Activated naive CD8-positive, alpha-beta T cell treated with anti-CD3 and anti-CD28 coated beads, Interleukin-2, amount 50 U/mL, for 16 hours (primary cell): ENCODE results near the gene PPP3CA.

Source experiments
- DNase-seq: peaks from one replicate; pipeline ENCODE4 v3.0.0-alpha.2; 2020; ENCODE audit warnings: low read depth, low spot score

The PPP3CA gene

DNA sequence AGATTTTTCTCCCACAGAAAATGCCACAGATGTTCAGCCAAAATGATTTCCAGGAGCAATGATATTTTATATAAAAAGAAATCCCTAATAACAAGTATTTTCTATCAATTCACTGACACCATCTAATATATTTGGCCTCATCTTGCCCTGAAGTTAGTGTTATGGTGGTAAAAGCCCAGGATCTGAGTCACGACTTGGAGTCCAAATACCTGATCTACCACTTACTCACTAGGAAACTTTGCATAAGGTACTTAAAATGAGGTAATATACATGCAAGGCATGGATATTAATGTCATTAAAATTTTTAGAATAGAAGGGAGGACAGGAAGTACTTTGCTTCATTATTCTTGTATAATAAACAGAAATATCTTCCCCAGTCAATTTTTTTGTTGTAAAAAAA, 16.3 kb downstream of the PPP3CA start:
- DNase-seq = no peak

DNA sequence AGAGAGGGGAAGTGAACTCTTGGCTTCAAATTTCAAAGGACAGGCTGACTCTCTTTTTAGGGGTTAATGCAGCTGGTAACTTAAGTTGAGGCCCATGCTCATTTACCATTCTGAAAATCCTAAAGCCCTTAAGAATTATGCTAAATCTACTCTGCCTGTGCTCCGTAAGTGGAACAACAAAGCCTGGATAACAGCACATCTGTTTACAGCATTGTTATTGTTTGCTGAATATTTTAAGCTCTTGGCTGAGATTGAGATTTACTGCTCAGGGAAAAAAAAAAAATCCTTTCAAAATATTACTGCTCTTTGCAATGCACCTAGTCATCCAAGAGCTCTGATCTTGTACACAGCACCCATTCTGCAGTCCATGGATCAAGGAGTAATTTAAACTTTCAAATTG, 17.7 kb downstream of the PPP3CA start:
- no peak for DNase-seq

DNA sequence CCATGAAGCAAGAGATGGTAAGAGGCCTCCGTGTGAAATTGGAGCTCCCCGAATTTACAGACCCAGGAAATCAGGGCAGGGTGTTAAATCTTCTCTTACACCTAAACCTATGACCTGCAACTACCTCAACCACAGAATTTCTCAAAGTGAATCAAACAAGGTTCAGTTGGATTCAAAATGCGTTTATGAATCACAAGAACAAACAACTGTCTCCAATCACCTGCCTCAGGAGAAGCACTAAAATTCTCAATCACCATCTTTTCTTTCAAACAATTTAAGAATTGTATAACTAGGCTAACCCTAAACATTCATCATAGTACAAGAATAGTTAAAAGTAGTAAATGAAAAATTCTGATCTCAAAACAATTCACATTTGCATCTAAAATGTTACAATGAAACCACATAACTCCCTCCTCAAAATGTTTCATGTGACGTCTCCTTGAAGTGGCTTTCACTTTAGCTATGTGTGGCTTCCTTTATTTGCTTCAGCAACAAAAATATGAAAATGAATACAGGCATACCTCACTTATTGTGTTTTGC, 19.2 kb downstream of the PPP3CA start:
- DNase-seq = no peak

DNA sequence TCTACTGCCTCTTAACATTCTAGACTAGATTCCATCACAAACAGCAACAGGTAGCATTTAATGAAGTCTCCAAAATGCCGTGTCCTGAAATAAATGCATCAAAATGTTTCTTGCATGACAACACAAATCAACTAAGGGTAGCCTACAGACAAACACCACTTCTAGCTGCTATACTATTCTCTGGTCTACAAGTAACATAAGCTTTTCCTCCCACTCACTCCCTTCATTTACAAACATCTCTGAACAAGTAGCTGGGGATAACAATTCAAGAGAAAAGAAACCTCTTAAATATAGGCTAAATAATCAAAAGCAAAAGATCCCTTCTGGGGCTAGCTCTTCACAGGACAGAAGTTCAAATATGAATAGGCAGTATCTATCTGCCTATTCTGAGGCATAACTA, 20.8 kb downstream of the PPP3CA start:
- no peak for DNase-seq

DNA sequence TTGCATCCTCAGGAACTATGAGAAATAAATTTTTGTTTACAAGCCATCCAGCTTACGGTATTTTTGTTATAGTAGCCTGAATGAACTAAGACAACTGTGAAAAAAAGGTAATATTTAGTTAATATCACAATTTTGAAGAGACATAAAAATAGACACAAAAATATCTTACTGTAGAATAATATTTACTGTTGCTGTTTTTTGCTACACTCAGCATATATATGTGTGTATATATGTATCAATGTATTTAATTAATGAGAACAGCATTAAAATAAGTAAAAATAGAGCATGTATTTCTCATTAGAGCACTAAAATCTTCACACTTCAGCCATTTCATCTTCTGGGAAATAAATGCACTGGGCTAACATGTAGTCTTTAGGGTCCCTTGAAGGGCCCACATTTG, 24.6 kb downstream of the PPP3CA start:
- DNase-seq = no peak

DNA sequence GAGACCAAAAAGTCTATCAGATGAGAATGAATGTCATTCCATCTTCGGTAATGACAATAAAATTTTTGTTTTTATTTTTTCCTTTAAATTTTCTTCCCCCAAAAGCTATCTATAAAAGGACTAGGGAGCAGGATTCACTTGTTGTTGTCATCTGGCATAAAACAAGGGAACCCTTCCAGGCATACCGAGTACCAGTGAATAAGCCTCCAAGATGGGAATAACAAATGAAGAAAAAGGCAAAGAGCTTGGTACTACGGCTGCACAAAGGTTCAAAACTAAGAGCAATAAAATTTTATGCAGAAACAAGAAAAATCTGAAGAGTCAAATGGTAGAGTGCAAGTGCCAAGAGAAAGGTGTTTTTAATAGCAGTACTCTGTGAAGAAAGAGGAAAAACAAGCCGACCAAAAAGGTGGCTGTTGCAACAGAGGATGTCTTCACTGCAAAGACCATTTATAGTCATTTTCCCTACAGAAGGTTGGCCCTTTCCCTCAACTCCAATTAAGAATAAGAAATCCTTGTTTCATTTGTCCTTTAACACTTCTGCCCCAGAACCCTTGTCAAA, 25.8 kb downstream of the PPP3CA start:
- DNase-seq = no peak

DNA sequence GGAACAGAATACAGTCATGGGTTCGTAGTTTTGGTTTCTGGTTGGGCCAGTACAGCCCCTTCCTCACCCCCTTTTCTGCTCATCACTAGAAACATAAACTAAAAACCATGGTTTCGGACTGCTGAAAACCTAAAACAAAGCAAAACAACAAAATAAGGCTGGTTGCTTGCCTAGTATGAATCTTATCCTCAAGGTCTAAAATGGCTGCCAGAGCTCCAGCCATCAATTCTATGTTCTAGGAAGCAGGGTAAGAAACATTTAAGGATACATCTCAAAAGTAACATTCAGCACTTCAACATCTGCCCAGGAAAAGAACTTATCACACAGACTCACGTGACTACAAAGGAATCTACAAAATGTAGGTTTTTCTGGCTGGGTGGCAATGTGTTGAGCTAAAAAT, 31.5 kb downstream of the PPP3CA start:
- no peak for DNase-seq

DNA sequence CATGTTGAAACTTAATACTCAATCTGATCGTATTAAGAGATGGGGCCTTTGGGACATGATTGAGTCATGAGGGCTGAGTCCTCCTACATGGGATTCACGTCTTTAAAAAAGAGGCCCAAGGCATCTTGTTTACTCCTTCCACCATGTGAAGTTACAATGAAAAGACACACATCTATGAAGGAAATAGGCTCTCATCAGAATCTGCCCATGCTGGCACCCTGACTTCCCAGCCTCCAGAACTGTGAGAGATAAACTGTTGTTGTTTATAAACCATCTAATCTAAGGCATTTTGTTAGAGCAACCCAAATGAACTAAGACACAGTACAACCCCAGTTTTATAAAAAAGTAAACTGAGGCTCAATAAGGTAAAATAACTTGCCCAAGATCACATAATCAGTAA, 32.3 kb downstream of the PPP3CA start:
- no peak for DNase-seq

DNA sequence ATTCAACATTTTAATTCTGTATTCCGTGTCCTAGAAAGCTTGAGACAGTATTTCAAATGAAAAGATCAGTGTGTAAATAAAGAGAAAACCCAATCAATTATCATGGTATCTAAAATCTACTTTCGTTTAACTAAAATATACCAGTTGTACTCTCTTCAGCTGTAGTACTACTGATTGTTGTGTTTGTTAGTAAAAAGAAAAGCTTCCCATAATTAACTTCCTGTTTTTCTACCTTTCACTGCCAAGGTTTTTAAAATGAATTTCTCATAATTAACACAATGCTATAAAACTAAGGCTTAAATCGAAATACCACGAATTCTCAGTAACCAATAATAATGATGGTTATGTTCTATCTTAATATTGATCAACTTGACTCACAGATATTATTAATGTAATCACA, 37.4 kb downstream of the PPP3CA start:
- no peak for DNase-seq

DNA sequence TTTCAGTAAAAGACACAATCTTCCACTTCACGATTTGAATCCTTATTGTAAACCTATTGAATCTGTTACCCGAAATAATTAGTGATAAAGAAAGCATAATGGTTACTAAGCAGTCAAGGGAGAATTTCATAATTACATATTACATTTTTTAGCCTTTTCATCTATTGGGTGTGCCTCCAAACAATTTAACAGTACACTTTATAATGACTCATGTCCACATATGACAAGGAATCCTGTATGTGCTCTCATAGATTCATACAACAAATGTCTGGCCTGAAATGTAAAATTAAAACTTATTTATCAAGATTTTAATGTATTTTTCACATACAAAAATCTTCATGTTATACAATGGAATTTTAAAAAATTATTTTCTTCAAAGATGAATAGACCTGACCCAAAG, 39.4 kb downstream of the PPP3CA start:
- DNase-seq = no peak

DNA sequence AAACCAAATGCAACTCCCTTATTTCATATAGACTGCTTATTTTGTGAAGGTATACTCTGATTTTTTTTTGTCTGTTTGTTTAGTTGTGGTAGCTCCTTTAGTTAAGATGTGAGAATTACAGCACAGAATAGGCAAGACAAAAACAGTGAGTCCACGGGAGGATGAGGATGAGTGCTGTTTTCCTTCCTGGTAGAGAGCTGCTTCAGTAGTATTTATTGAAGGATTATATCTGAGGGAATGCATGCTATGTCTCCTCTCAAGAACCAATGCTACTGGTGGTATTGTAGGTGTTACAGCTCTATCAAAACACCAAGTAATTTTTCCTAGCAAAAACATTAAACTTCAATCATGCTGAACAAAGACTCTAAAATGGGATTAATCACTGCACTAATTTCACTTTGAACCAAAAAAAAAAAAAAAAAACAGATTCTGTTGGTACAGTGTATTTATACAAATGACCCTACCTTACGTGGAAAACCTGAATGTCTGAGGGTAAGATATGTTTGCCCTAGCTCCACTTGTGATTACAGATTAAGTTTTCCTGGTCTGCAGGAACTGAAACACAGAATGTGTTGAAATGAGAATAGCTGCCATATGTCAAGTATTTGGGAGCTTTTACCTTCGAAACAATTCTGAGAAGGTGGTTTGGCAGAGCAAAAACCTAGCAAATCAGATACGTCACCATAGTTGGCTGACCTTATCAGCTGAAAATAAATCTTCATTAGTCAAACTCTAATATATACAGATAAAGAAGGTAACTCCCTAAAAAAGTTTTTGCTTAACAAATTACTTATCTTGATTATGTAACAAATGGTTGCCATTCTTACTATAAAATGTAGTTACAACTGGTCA, 40.3 kb downstream of the PPP3CA start:
- no peak for DNase-seq

DNA sequence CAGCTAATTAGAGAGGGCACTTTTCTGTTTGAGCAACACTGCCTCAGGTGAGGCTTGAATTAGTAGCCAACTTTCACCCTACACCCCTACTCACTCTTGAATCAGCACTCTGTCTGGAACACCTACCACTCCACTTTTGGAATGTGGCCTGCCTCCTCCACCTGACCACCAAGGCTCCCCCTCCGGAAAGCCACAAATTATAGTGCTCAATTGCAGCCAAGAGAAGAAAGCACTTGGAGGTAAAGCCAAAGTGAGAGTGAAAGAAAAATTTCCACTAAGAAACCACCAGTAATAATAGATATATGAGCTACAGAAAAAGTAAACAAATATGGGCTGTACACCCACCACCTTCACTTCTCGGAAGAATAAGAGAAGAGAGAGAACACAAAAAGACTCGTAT, 41.1 kb downstream of the PPP3CA start:
- DNase-seq = no peak

DNA sequence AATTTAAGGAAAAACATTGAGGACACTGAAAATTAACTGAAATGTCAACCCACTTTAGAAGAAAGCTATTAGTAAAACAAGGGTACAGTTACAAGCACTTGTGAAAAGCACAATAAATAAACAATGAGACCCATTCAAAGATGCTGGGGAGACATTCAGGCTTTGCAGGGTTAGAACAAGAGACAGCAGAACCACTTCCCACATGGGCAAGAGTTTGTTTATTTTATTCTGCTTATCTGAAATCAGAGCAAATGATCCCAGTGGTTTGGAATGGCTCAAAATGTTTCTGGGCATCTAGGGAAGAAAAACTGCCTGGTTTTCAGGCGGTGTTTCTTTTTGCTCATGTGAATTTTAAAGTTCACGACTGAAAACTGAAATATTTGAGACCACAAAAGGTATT, 42.4 kb downstream of the PPP3CA start:
- no peak for DNase-seq

DNA sequence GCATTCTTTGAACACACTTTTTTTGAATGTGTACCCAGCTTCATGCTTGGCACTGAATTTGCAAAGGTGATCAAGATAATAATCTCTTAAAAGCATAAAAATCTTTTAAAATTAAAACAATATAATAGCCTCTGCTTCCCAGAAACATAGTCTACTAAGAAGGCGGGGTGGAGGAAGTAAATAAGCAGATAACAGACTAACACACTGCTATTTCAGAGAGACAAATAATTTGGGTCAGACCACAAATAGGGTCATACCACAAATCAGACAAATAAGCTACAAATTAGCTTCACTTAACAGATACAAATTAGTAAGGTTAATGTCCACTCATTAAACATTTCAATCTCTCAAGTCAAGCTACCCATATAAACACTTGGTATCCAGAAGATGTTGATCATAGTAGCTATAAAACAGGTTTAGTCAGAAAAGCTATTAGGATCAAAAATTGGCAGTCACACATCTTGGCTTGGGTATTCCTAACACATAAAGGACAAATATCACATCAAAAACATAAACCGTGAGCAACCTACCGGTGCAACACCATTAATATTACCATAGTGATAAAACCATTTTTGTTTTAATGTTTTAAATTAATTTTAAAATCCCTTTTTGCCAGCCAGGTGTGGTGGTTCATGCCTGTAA, 47.3 kb downstream of the PPP3CA start:
- no peak for DNase-seq

DNA sequence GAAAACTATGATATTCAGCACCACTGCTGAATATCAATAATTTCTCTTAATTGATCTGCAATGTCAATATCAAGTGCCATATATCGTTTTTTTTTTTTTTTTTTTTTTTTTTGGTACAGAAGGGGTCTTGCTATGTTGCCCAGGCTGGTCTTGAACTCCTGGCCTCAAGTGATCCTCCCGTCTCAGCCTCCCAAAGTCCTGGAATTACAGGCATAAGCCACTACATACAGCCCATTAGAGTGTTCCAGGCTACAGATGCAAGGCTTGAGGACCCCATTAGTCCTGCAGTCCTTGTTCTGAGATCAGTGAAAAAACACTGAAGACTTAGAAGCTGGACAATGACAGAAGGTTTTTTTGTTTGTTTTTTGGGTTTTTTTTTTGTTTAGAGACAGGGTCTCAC, 48.3 kb downstream of the PPP3CA start:
- no peak for DNase-seq

DNA sequence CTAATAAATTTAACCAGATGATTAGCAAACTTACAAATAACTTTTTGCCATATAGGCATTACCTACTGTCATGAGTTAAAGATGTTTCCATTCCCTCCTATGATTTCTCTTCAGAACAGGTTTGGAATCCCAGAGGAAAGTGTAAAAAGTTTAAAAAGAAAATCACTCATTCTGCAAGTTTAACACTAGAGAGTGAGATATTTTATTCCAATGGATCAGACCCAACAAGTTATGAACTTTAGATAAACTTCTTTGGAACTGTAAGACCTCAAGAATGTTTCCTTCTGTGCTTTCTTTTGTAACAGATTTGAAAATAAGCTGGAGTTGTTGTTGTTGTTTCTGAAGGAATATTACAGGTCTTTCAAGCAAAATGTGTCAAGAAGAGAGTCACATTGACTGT, 51.6 kb downstream of the PPP3CA start:
- no peak for DNase-seq

DNA sequence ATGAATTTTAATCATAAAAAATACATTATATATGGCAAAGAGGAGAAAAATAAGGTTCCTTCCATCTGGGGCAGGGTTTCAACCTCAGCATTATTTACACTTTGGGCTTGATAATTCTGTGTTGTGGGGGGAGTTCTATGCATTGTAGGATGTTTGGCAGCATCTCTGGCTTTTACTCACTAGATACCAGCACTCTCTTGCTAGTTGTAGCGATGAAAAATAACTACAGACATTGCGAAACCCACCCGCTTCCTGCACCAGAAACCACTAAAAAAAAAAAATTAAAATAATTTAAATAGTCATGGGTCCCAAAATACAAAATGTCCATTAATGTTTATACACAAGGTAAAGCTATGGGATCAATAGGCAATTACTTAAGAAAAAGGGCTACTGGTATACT, 52.7 kb downstream of the PPP3CA start:
- DNase-seq = no peak

DNA sequence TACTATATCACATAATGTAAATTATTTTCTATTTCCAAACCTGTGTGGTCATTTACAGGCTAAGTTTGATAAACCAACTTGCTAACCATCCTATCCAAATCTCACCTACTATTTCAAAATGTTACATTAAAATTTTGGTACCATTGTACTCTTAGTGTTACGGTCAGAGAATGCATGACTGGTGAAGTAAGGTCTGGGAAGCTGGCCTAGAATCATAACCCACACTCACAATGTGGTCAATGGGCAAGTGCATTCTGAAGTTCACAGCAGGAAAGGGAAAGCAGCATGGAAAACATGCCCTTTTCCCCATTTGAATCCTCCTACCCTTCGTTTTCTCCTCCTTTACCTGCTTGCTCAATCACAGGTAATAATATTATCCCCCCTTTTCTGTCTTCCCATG, 54.4 kb downstream of the PPP3CA start:
- DNase-seq = no peak

DNA sequence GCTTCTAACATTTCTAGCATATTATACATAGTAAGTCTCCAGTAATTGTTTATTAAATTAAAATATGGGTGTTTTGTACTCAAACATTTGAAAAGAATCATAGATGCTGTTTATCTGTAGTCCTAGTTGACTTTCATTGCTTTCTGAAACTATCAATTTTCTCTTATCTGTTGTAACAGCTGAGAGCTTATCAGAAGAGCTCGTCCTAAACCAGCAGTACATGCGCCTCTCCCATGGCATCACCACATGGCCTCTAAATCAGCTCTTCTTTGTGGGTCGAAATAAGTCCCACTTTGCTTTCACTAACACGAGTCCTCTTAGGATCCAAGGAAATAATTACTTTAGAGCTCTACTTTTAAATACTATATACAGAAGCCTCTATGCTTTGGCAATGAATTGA, 55.1 kb downstream of the PPP3CA start:
- no peak for DNase-seq

DNA sequence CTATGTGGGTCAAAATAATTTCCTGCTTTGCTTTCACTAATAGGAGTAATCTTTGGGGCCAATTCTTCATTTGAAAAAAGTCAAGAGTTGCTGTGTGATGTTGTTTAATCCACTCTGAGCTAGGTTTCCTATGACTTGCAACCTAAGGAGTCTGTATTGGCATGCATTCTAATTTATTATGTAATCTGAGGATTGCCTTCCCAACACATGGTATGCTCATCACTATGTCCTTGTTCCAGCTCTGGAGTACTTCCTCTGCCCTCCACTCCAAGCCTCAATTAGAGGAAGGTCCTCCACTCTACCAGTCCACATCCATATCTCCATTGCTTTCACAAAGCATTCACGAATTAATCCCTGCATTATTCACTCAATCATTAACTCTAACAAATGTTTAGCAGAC, 56.1 kb downstream of the PPP3CA start:
- no peak for DNase-seq

DNA sequence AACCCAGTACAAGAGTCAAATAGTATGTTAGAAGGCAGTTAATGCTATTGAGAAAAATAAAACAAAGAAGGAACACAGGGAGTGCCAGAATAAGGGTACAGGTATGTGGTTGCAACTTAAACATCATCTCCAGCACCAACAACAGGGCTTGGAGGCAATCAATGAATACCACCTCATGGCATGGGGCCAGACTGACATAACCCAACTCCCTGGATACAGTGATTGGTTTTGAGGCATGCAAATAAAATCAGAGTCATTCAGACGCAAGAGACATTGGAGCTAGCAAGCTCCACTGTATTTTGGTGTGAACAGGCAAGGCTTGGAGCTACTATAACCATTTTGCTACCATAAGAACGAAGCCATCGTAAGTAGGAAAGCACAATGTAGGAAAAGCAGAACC, 56.7 kb downstream of the PPP3CA start:
- no peak for DNase-seq

DNA sequence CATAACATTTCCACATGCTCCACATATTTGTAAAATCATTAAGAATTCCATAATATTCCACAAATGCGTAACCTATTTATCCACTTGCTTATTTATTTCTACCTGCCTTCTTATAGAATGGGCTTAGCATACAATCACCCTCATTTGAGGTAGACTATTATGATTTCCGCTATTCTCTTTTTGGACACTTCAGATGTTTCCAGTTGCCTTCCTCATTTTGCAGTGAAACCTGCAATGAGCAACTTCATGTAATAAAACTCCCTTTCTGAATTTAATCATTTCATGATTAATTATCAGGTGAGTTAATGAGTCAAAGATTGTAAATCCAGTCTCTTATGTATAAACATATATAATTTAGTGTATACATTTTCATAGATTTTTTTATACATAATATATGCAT, 58.0 kb downstream of the PPP3CA start:
- no peak for DNase-seq
